ENCODE data around the gene KRTAP4-6. TPM values are rescaled to one million over a fixed set of nuclear protein-coding genes. Genes with fewer than 3 reads are reported as not detected.

KRTAP4-6 gene
- total RNA-seq, 6 donors from 2014 or later = not detected

DNA sequence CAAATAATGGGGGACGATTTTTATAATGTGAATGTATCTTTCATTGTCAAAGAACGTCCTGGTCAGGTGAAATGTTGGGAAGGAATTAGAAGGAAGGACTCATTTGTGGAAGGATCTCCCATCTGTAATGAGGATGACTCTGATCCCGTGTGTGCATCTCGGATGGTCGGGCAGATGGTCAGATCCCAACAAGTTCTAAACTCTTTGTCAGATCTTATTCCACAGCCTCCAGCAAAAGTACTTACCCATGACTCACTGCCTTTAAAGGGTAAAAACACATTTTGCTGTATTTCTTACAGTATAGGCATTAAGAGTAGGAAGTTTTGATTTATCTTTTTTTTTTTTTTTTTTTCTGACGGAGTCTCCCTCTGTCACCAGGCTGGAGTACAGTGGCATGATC, 41.9 kb downstream of the KRTAP4-6 start:
- no peak for ATAC-seq (ENCODE audit: low FRiP score in 2 of 2)
- DNase-seq = no peak
- Histone ChIP-seq H3K9me3 (no peaks in the 10 kb centered on the region), H3K27me3 (no peaks in the 10 kb centered on the region), H3K36me3 (no peaks in the 10 kb centered on the region), H3K4me3 (no peak overlapping the region), H3K4me1 (no peaks in the 10 kb centered on the region), H3K27ac (no peak overlapping the region)
- WGBS, 2 donors = 79 to 87% methylated on average over 6 of the region's 6 CpGs
- no peak for TF ChIP-seq POLR2A (IDR thresholded peaks at IDR 0.05)

DNA sequence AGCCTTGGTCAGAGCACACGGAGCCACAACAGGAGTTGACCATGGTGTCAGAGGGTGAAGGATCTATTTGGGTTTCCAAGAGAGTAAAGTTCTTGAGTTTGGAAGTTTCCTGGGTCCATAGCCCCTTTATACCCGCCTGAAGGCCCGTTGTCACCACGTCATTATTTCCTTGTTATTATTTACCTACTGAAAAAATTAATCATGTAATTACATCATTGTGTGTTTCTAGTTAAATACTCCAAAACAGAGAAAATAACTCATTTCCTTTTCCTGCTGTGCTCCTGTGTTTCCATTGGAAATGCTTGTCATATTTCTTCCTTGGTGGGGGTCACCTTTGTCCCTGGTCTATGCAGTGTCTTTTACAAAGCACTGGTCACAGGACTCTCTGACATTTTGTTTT, 42.3 kb downstream of the KRTAP4-6 start, which contains the start of gene KRTAP4-8:
Gene KRTAP4-8, minus strand, starts transcription at position 101 of the 400 bp plus-strand sequence. Its CDS starts 58 bp downstream, at position 43.
- no peaks in the 10 kb centered on the region for H3K9me3 ChIP-seq
- TF ChIP-seq EP300 (IDR thresholded peaks at IDR 0.05) (no peak), POLR2A (IDR thresholded peaks at IDR 0.05) (no peak), POLR2AphosphoS5 (IDR thresholded peaks at IDR 0.05) (no peak)
- TF ChIP-seq, protein P1, sequence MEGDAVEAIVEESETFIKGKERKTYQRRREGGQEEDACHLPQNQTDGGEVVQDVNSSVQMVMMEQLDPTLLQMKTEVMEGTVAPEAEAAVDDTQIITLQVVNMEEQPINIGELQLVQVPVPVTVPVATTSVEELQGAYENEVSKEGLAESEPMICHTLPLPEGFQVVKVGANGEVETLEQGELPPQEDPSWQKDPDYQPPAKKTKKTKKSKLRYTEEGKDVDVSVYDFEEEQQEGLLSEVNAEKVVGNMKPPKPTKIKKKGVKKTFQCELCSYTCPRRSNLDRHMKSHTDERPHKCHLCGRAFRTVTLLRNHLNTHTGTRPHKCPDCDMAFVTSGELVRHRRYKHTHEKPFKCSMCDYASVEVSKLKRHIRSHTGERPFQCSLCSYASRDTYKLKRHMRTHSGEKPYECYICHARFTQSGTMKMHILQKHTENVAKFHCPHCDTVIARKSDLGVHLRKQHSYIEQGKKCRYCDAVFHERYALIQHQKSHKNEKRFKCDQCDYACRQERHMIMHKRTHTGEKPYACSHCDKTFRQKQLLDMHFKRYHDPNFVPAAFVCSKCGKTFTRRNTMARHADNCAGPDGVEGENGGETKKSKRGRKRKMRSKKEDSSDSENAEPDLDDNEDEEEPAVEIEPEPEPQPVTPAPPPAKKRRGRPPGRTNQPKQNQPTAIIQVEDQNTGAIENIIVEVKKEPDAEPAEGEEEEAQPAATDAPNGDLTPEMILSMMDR (IDR thresholded peaks at IDR 0.05) = no peak
- H3K4me3 ChIP-seq = no peak within 1 kb of the TSS
- no peak for DNase-seq
- WGBS, 2 donors = 77 to 78% methylated on average over 4 of the region's 4 CpGs
- H3K4me1 ChIP-seq = no peaks in the 10 kb centered on the region
- no peaks in the 10 kb centered on the region for H3K27me3 ChIP-seq
- no peak for ATAC-seq (ENCODE audit: low FRiP score in 2 of 2)
- no peak within 1 kb of the TSS for H3K27ac ChIP-seq
- H3K36me3 ChIP-seq = no peaks in the 10 kb centered on the region

DNA sequence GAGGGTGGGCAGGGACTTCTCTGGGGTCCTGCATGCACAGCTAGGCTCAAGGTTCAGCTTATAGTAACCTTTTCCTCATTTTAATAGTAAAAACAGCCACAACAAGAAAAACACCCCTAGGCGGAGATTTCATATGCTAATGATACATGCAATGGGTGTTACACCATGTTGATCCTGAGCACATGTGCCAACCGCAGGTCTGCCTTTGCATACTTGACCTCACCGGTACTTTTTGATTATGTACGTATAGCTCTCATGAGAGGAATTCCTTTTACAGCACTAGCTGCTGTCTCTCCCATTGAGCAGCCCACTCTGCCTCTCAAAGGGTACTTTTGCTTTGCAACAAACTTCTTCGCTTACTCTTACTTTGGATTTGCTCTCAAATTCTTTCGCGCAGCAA, 44.3 kb downstream of the KRTAP4-6 start:
- DNase-seq = no peak
- Histone ChIP-seq H3K27me3 (no peaks in the 10 kb centered on the region), H3K4me1 (no peaks in the 10 kb centered on the region), H3K4me3 (no peak overlapping the region), H3K27ac (no peak overlapping the region), H3K9me3 (no peaks in the 10 kb centered on the region), H3K36me3 (no peaks in the 10 kb centered on the region)
- TF ChIP-seq POLR2AphosphoS5 (IDR thresholded peaks at IDR 0.05) = no peak
- no peak for TF ChIP-seq POLR2A (IDR thresholded peaks at IDR 0.05)
- TF ChIP-seq, protein P1 (IDR thresholded peaks at IDR 0.05) = no peak
- no peak for TF ChIP-seq EP300 (IDR thresholded peaks at IDR 0.05)
- no peak for ATAC-seq (ENCODE audit: low FRiP score in 2 of 2)
- 66 to 80% methylated on average over 7 of the region's 7 CpGs for WGBS, 2 donors

Small RNA genes within 50 kb of the gene (small RNA-seq; reads per million reads assigned to genes)
- gene KRTAP4-17P = 0 reads per million in 4 donors

Other genes with a start within 250 kb of the KRTAP4-6 start
- gene KRT23, start 202.9 kb downstream of the KRTAP4-6 start, total RNA-seq = 10 to 100 TPM in 1 of 6 donors, 1 to 10 TPM in 4, under 1 TPM in 1; 0.49 to 10.7 (median 3.1) TPM
- gene KRT39, start 173.6 kb downstream of the KRTAP4-6 start, total RNA-seq = not detected
- under 1 TPM in 1 of 6 donors, not detected in 5; 0.24 TPM for gene KRT40, start 156.2 kb downstream of the KRTAP4-6 start, total RNA-seq
- gene KRTAP3-3, start 146.4 kb downstream of the KRTAP4-6 start, total RNA-seq = not detected
- not detected for gene KRTAP3-2, start 140.6 kb downstream of the KRTAP4-6 start, total RNA-seq
- not detected for gene KRTAP3-1, start 131.4 kb downstream of the KRTAP4-6 start, total RNA-seq
- not detected for gene KRTAP1-5, start 113.3 kb downstream of the KRTAP4-6 start, total RNA-seq
- not detected for gene KRTAP1-4, start 110.3 kb downstream of the KRTAP4-6 start, total RNA-seq
- gene KRTAP1-3, start 105.7 kb downstream of the KRTAP4-6 start, total RNA-seq = not detected
- gene KRTAP1-1, start 99.1 kb downstream of the KRTAP4-6 start, total RNA-seq = not detected
- gene KRTAP2-1, start 93.2 kb downstream of the KRTAP4-6 start, total RNA-seq = not detected
- gene KRTAP2-2, start 85.3 kb downstream of the KRTAP4-6 start, total RNA-seq = not detected
- gene KRTAP2-3, start 80.4 kb downstream of the KRTAP4-6 start, total RNA-seq = not detected
- gene KRTAP2-4, start 74.7 kb downstream of the KRTAP4-6 start, total RNA-seq = not detected
- not detected for gene KRTAP4-7, start 56.4 kb downstream of the KRTAP4-6 start, total RNA-seq
- gene KRTAP4-8, start 42.4 kb downstream of the KRTAP4-6 start, total RNA-seq = not detected
- not detected for gene KRTAP4-16, start 38.3 kb downstream of the KRTAP4-6 start, total RNA-seq
- gene KRTAP4-9, start 35.2 kb downstream of the KRTAP4-6 start, total RNA-seq = not detected
- not detected for gene KRTAP4-11, start 22.2 kb downstream of the KRTAP4-6 start, total RNA-seq
- gene KRTAP4-12, start 16.4 kb downstream of the KRTAP4-6 start, total RNA-seq = not detected
- gene KRTAP4-5, start 9.3 kb upstream of the KRTAP4-6 start, total RNA-seq = not detected
- gene KRTAP4-4, start 20.2 kb upstream of the KRTAP4-6 start, total RNA-seq = not detected
- gene KRTAP4-3, start 27.7 kb upstream of the KRTAP4-6 start, total RNA-seq = not detected
- gene KRTAP4-2, start 37.7 kb upstream of the KRTAP4-6 start, total RNA-seq = not detected
- gene KRTAP4-1, start 44.4 kb upstream of the KRTAP4-6 start, total RNA-seq = not detected
- not detected for gene KRTAP9-1, start 49.3 kb upstream of the KRTAP4-6 start, total RNA-seq
- gene KRTAP9-2, start 86.1 kb upstream of the KRTAP4-6 start, total RNA-seq = not detected
- gene KRTAP9-3, start 91.9 kb upstream of the KRTAP4-6 start, total RNA-seq = not detected
- gene KRTAP9-8, start 97.5 kb upstream of the KRTAP4-6 start, total RNA-seq = not detected
- not detected for gene KRTAP9-4, start 109.1 kb upstream of the KRTAP4-6 start, total RNA-seq
- not detected for gene KRTAP9-9, start 114.8 kb upstream of the KRTAP4-6 start, total RNA-seq
- gene KRTAP9-6, start 124.8 kb upstream of the KRTAP4-6 start, total RNA-seq = not detected
- not detected for gene KRTAP9-7, start 135.2 kb upstream of the KRTAP4-6 start, total RNA-seq
- not detected for gene KRTAP29-1, start 162.3 kb upstream of the KRTAP4-6 start, total RNA-seq
- not detected for gene KRTAP16-1, start 168.8 kb upstream of the KRTAP4-6 start, total RNA-seq
- not detected for gene KRTAP17-1, start 175.2 kb upstream of the KRTAP4-6 start, total RNA-seq
- gene KRT33A, start 210.3 kb upstream of the KRTAP4-6 start, total RNA-seq = not detected
- gene KRT33B, start 229.3 kb upstream of the KRTAP4-6 start, total RNA-seq = not detected
- not detected for gene KRT34, start 241.8 kb upstream of the KRTAP4-6 start, total RNA-seq

Measured in upper lobe of left lung (tissue), 6 donors.